GM19193 (cell line): ENCODE data around the gene SLFN12.

ENCODE experiments used
- POLR2A ChIP-seq: IDR thresholded peaks from 4 replicates; pipeline ENCODE4 v1.6.1; 2011; ENCODE audit not compliant: insufficient read depth, insufficient read length; ENCODE audit errors: extremely low read depth

The SLFN12 gene

GRCh38 chr17:35373534-35373983 is 58.7 kb downstream of the SLFN12 start, which contains the start of gene SLFN11:
Gene SLFN11, minus strand, starts transcription at chr17:35373621. Its CDS starts 9,814 bp downstream, at chr17:35363807.
- peak; percentile 87 for TF ChIP-seq POLR2A

- no peak for TF ChIP-seq POLR2A
These were observed 59.3 kb downstream of the SLFN12 start for GRCh38 chr17:35372846-35373533.

DNA sequence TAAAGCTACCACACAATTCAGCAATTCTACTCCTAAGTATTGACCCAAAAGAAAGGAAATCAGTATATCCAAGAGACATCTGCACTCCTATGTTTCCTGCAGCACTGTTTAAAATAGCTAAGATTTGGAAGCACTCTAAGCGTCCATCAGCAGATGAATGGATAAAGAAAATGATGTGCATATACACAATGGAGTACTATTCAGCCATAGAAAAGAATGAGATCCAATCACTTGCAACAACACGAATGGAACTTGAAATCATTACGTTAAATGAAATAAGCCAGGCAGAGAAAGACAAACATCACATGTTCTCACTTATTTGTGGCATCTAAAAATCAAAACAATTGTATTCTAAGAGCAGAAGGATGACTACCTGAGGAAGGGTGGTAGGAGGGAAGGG is 60.4 kb downstream of the SLFN12 start:
- no peak for TF ChIP-seq POLR2A

DNA sequence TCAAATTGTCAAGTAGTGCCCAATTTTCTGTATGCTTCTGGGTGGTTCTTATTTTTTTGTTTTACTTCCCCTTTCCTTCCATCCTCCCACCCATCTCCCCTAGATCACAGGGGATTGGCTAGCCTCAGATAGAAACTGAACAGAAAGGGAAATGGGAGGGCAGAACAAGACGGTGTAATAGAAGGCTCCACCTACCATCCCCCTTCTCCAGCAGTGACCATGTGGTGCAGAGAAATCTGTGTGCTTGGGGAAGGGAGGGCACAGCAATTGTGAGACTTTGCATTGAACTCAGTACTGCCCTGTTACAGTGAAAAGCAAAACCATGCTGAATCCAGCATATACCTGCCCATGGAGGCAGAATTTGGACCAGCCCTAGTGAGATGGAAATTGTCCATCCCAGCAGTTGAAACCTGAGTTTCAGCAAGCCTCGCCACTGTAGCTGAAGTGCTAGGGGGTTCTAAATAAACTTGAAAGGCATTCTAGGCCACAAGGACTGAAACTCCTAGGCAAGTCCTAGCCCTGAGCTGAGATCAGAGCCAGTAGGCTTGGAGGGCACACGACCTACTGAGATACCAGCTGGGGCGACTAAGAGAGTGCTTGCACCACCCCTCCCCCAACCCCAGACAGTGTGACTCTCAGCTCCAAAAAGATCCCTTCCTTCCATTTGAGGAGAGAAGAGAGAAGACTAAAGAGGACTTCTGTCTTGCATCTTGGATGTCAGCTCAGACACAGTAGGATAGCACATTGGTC is 64.0 kb downstream of the SLFN12 start:
- peak; percentile 32 for TF ChIP-seq POLR2A

DNA sequence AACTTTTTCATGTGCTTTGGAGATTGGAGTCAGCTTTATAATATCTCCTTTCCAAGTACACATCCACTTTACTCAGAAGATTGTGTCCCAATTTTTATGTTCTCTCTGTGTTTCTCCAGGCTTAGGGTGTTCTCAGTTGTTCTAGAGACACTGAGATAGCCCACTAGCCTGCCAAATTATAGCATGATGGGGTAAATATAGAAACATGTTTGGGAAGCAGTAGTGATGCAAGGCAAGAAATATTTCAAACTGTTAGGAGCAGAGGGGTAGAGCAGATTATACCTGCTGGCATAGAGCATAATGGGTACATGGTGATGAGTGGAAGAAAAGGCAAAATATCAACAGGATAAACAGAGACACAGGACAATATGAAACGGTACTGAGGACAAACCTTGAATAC is 71.3 kb downstream of the SLFN12 start:
- no peak for TF ChIP-seq POLR2A
